HepG2 (cell line): ENCODE results near the gene USE1. TPM values are rescaled to one million over a fixed set of nuclear protein-coding genes. Genes with fewer than 3 reads are reported as not detected.
A peak's percentile ranks its signal among the peaks of the same experiment; 100 is the strongest.

ENCODE experiments used
- ESRRA ChIP-seq: sonication (generic); formaldehyde crosslinking; IDR thresholded peaks from 2 replicates; pipeline ENCODE4 v1.5.1; 2020; ENCODE audit warnings: mild to moderate bottlenecking, low read depth, missing genetic modification reagents
- NBN ChIP-seq: fragments of 450-650 bp; conservative IDR thresholded peaks from 2 replicates; pipeline ENCODE4 v1.6.1; 2017
- NFYB ChIP-seq: sonication (generic); formaldehyde crosslinking; IDR thresholded peaks from 2 replicates; pipeline ENCODE4 v1.4.0; 2020; ENCODE audit warnings: missing genetic modification reagents
- RAD51 ChIP-seq: fragments of 450-650 bp; IDR thresholded peaks from 2 replicates; pipeline ENCODE4 v1.6.1; 2016; ENCODE audit warnings: borderline replicate concordance
- SP140L ChIP-seq: sonication (generic); formaldehyde crosslinking; IDR thresholded peaks from 2 replicates; pipeline ENCODE4 v1.4.0; 2020; ENCODE audit warnings: missing genetic modification reagents, borderline replicate concordance
- ZNF20 ChIP-seq: sonication (generic); formaldehyde crosslinking; IDR thresholded peaks from 2 replicates; pipeline ENCODE4 v1.4.0; 2020; ENCODE audit warnings: mild to moderate bottlenecking, moderate library complexity, missing genetic modification reagents
- ZNF232 ChIP-seq: sonication (generic); formaldehyde crosslinking; IDR thresholded peaks from 2 replicates; pipeline ENCODE4 v1.4.0; 2020; ENCODE audit warnings: missing genetic modification reagents, borderline replicate concordance
- polyA plus RNA-seq, 8 experiments: library from polyadenylated mRNA; depleted of rRNA in 3 of 8; stranded (reverse) in 7 of 8; unstranded in 1 of 8; fragments of >200 nt; fragmentation: Illumina TruSeq in 4 of 8; extraction: Trizol in 4 of 8; gene quantifications; 2 replicates each; pipeline versions ENCODE4 v1.2.1 to v1.2.3, GENCODE V29; 2011 to 2016; ENCODE audit warnings: low read depth in 4 of 8, missing spikeins in 1 of 8, mixed read lengths in 1 of 8; ENCODE audit not compliant: insufficient read depth in 1 of 8
- total RNA-seq, 5 experiments: library from RNA; depleted of rRNA; stranded (reverse); fragments of >200 nt; fragmentation: Illumina TruSeq; extraction: Trizol; gene quantifications; 2 replicates each; pipeline ENCODE4 v1.2.3, GENCODE V29; 2016; ENCODE audit warnings: low read depth in 1 of 5
- TF ChIP-seq, protein P1 (sequence below): sonication (generic); formaldehyde crosslinking; IDR thresholded peaks from 2 replicates; pipeline ENCODE4 v1.5.0; 2020; ENCODE audit warnings: missing genetic modification reagents, mild to moderate bottlenecking, borderline replicate concordance
- TF ChIP-seq, protein P2 (sequence below): sonication (generic); formaldehyde crosslinking; IDR thresholded peaks from 2 replicates; pipeline ENCODE4 v1.4.0; 2020; ENCODE audit warnings: missing genetic modification reagents
- TF ChIP-seq, protein P3 (sequence below): sonication (generic); formaldehyde crosslinking; IDR thresholded peaks from 2 replicates; pipeline ENCODE4 v1.4.0; 2020; ENCODE audit warnings: low read depth, mild to moderate bottlenecking, missing genetic modification reagents
- TF ChIP-seq, protein P4 (sequence below): sonication (generic); formaldehyde crosslinking; IDR thresholded peaks from 2 replicates; pipeline ENCODE4 v1.9.0; 2021; ENCODE audit warnings: mild to moderate bottlenecking, missing genetic modification reagents

USE1 gene
- total and polyA plus RNA-seq, 2 of the 13 experiments (the other 11 are each of a cell fraction or from before 2014, with no cell fraction given), result 9.9 to 17.6 TPM

DNA sequence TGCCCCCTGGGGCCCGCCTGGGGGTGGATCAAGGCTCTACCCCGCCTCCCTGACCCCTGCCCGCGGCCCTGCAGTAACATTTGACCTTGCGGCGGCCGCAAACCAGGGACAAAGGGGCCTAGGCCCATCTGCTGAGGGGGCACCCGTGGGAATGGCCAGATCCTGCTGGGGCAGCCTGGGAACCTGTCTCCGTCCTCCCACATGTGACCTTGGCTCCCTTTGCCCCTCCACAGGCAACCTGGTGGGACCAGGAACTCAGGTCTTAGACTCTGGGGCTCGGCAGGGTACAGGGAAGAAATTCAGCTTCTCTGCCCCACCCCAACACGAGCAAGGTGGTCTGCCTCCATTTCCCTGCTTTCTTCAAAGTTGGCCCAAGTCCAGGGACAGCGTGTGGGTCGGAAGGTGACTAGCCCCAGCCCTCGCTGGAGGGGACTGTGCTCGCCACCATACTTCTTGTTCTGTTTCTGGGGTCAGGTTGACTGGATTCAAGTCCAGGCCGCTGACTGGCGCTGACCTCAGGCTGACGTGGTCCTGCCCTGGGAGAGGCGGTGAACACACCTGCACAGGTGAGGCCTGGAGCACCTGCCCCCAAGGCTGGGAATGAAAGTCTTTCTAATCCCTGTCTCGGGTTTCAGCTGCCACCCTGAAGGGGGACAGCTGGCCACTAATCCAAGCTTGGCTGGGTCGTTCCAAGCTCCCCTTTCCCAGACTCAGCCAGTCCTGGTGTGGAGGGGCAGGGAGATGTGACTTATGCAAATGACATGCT lies 33.0 kb downstream of the USE1 start (continued):
- TF ChIP-seq ZNF232 (CRISPR knock-in tag) (no peak), NBN (no peak), NFYB (CRISPR knock-in tag) (no peak), SP140L (CRISPR knock-in tag) (no peak), ZNF20 (CRISPR knock-in tag) (0 out of 2 replicates have a peak, but pooled peaks have one; percentile 72), RAD51 (no peak), ESRRA (CRISPR knock-in tag) (peak; percentile 97)
- TF ChIP-seq, protein P1, sequence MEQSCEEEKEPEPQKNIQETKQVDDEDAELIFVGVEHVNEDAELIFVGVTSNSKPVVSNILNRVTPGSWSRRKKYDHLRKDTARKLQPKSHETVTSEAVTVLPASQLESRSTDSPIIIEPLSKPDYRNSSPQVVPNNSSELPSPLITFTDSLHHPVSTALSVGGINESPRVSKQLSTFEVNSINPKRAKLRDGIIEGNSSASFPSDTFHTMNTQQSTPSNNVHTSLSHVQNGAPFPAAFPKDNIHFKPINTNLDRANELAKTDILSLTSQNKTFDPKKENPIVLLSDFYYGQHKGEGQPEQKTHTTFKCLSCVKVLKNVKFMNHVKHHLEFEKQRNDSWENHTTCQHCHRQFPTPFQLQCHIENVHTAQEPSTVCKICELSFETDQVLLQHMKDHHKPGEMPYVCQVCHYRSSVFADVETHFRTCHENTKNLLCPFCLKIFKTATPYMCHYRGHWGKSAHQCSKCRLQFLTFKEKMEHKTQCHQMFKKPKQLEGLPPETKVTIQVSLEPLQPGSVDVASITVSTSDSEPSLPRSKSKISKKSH (CRISPR knock-in tag), result no peak; the same call in 1 of the 2 replicates
- TF ChIP-seq, protein P2, sequence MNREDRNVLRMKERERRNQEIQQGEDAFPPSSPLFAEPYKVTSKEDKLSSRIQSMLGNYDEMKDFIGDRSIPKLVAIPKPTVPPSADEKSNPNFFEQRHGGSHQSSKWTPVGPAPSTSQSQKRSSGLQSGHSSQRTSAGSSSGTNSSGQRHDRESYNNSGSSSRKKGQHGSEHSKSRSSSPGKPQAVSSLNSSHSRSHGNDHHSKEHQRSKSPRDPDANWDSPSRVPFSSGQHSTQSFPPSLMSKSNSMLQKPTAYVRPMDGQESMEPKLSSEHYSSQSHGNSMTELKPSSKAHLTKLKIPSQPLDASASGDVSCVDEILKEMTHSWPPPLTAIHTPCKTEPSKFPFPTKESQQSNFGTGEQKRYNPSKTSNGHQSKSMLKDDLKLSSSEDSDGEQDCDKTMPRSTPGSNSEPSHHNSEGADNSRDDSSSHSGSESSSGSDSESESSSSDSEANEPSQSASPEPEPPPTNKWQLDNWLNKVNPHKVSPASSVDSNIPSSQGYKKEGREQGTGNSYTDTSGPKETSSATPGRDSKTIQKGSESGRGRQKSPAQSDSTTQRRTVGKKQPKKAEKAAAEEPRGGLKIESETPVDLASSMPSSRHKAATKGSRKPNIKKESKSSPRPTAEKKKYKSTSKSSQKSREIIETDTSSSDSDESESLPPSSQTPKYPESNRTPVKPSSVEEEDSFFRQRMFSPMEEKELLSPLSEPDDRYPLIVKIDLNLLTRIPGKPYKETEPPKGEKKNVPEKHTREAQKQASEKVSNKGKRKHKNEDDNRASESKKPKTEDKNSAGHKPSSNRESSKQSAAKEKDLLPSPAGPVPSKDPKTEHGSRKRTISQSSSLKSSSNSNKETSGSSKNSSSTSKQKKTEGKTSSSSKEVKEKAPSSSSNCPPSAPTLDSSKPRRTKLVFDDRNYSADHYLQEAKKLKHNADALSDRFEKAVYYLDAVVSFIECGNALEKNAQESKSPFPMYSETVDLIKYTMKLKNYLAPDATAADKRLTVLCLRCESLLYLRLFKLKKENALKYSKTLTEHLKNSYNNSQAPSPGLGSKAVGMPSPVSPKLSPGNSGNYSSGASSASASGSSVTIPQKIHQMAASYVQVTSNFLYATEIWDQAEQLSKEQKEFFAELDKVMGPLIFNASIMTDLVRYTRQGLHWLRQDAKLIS (CRISPR knock-in tag), result no peak
- TF ChIP-seq, protein P3, sequence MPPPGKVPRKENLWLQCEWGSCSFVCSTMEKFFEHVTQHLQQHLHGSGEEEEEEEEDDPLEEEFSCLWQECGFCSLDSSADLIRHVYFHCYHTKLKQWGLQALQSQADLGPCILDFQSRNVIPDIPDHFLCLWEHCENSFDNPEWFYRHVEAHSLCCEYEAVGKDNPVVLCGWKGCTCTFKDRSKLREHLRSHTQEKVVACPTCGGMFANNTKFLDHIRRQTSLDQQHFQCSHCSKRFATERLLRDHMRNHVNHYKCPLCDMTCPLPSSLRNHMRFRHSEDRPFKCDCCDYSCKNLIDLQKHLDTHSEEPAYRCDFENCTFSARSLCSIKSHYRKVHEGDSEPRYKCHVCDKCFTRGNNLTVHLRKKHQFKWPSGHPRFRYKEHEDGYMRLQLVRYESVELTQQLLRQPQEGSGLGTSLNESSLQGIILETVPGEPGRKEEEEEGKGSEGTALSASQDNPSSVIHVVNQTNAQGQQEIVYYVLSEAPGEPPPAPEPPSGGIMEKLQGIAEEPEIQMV, result peak; percentile 52; the same call in 1 of the 2 replicates
- TF ChIP-seq, protein P4, sequence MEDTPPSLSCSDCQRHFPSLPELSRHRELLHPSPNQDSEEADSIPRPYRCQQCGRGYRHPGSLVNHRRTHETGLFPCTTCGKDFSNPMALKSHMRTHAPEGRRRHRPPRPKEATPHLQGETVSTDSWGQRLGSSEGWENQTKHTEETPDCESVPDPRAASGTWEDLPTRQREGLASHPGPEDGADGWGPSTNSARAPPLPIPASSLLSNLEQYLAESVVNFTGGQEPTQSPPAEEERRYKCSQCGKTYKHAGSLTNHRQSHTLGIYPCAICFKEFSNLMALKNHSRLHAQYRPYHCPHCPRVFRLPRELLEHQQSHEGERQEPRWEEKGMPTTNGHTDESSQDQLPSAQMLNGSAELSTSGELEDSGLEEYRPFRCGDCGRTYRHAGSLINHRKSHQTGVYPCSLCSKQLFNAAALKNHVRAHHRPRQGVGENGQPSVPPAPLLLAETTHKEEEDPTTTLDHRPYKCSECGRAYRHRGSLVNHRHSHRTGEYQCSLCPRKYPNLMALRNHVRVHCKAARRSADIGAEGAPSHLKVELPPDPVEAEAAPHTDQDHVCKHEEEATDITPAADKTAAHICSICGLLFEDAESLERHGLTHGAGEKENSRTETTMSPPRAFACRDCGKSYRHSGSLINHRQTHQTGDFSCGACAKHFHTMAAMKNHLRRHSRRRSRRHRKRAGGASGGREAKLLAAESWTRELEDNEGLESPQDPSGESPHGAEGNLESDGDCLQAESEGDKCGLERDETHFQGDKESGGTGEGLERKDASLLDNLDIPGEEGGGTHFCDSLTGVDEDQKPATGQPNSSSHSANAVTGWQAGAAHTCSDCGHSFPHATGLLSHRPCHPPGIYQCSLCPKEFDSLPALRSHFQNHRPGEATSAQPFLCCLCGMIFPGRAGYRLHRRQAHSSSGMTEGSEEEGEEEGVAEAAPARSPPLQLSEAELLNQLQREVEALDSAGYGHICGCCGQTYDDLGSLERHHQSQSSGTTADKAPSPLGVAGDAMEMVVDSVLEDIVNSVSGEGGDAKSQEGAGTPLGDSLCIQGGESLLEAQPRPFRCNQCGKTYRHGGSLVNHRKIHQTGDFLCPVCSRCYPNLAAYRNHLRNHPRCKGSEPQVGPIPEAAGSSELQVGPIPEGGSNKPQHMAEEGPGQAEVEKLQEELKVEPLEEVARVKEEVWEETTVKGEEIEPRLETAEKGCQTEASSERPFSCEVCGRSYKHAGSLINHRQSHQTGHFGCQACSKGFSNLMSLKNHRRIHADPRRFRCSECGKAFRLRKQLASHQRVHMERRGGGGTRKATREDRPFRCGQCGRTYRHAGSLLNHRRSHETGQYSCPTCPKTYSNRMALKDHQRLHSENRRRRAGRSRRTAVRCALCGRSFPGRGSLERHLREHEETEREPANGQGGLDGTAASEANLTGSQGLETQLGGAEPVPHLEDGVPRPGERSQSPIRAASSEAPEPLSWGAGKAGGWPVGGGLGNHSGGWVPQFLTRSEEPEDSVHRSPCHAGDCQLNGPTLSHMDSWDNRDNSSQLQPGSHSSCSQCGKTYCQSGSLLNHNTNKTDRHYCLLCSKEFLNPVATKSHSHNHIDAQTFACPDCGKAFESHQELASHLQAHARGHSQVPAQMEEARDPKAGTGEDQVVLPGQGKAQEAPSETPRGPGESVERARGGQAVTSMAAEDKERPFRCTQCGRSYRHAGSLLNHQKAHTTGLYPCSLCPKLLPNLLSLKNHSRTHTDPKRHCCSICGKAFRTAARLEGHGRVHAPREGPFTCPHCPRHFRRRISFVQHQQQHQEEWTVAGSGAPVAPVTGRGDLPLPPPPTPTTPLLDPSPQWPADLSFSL (CRISPR knock-in tag), result 0 out of 2 replicates have a peak, but pooled peaks have one; percentile 54
